Ascending aorta (tissue), 2 donors: ENCODE data around the gene MYRFL. TPM values are rescaled to one million over a fixed set of nuclear protein-coding genes. Genes with fewer than 3 reads are reported as not detected.

Source experiments
- DNase-seq, 2 donors: peaks; one replicate each; pipeline ENCODE4 v3.0.0-alpha.2; 2019; ENCODE audit warnings: low spot score in 2 of 2
- H3K27ac ChIP-seq, 2 donors: fragments of 200-600 bp; sonication (generic); one replicate each; pipeline ENCODE4 v1.5.1; 2016 to 2017; ENCODE audit warnings: mild to moderate bottlenecking in 1 of 2
- H3K27me3 ChIP-seq: fragments of 200-600 bp; sonication (generic); one replicate; pipeline ENCODE4 v1.5.1; 2017
- H3K36me3 ChIP-seq, 2 donors: fragments of 200-600 bp; sonication (generic); one replicate each; pipeline ENCODE4 v1.5.1; 2016
- H3K4me1 ChIP-seq, 2 donors: fragments of 200-600 bp; sonication (generic); one replicate each; pipeline ENCODE4 v1.5.1; 2016 to 2017; ENCODE audit warnings: mild to moderate bottlenecking in 1 of 2
- H3K4me3 ChIP-seq, 2 donors: fragments of 200-600 bp; sonication (generic); one replicate each; pipeline ENCODE4 v1.5.1; 2016 to 2017; ENCODE audit warnings: mild to moderate bottlenecking in 1 of 2
- H3K9me3 ChIP-seq, 2 donors: fragments of 200-600 bp; sonication (generic); one replicate each; pipeline ENCODE4 v1.5.1; 2016
- CTCF ChIP-seq, 3 experiments: fragments of 200-600 bp in 2 of 3; fragments of 450-650 bp in 1 of 3; sonication (generic) in 2 of 3; IDR thresholded peaks; one replicate each; pipeline ENCODE4 v1.5.1; 2016 to 2019; ENCODE audit warnings: antibody characterized with exemption in 3 of 3, mild to moderate bottlenecking in 1 of 3, moderate library complexity in 1 of 3
- intact Hi-C: fragments of 100-400 bp; cut with DNase I; formaldehyde crosslinking; loops from one replicate; pipeline ENCODE4 v1.15.1; 2023
- total RNA-seq: library from RNA; depleted of rRNA; stranded (reverse); fragments of >200 nt; gene quantifications from one replicate; pipeline ENCODE4 v1.1.0, GENCODE V29; 2016

The MYRFL gene
- total RNA-seq, 1 donor from 2014 or later = not detected

- H3K27me3 ChIP-seq = no peaks in the 10 kb centered on the region
- H3K4me1 ChIP-seq = no peaks in the 10 kb centered on the region
- H3K27ac ChIP-seq = no peak overlapping the region
- no peak overlapping the region for H3K4me3 ChIP-seq
- intact Hi-C loops = no loop called here
- no peak for DNase-seq
- TF ChIP-seq CTCF (IDR thresholded peaks at IDR 0.05) = no peak
- H3K9me3 ChIP-seq = no peaks in the 10 kb centered on the region
- H3K36me3 ChIP-seq = no peaks in the 10 kb centered on the region
These were observed 88.5 kb downstream of the MYRFL start for GRCh38 chr12:69913526-69913925.

DNA sequence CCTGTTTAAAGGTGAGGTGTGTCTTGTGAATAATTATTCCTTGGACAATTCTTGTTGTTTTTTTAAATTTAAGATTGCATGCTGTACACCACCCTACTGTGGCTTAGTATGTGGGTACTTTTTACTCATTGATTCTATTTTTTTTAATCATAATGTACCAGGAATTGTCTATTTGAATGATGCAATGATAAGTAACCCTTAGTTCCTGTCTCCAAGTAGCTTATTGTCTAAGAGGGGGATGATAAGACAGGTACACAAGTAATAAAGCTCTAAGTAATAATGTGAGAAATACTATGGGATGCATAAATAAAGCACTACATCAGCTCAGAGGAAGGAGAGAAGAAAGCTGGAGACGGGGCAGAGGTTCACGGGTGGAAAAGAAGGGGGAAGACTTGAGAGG lies 90.9 kb downstream of the MYRFL start:
- no peak overlapping the region for H3K27ac ChIP-seq
- no peak for TF ChIP-seq CTCF (IDR thresholded peaks at IDR 0.05)
- no peaks in the 10 kb centered on the region for H3K27me3 ChIP-seq
- no peak for DNase-seq
- H3K36me3 ChIP-seq = no peaks in the 10 kb centered on the region
- H3K4me1 ChIP-seq = no peaks in the 10 kb centered on the region
- intact Hi-C loops = loop anchor here (5.0 kb wide), 1 partner anchor 136 kb away; no protein-coding TSS in a partner anchor
- no peak overlapping the region for H3K4me3 ChIP-seq
- no peaks in the 10 kb centered on the region for H3K9me3 ChIP-seq

DNA sequence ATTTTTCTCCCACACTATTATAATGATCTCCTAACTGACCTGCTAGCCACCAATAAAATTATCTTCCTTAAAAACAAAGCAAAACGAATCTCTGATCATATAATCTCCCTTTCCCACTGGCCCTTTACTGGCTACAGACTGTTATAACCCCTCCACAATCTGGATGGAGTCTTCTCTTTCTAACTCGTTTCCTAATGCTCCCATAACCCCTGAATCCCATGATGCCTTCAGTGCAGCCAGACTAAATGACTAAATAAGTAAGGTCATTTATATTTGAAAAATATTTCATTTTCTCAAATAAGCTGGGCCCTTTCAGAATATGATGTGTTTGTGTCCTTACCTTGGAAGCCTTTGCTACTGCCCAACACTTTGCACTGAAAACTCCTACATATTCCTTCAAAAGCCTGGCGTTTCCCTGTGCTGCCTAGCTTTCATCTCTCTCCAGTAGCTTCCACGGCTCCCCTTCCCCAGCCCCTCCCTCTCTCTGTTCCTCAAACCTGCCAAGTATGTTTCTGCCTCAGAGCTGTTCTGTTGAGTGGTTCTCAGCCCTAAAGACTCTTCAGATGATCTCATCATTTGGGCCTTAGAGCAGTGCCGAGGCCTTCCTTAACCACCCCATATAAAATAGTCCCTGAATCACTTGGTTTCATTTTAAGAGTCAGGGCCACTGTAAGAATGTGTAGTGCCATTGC lies 91.7 kb downstream of the MYRFL start:
- TF ChIP-seq CTCF (IDR thresholded peaks at IDR 0.05) = no peak
- Histone ChIP-seq H3K4me1 (no peaks in the 10 kb centered on the region), H3K27ac (peak overlapping the region in 1 of 2 donors; percentile 27), H3K4me3 (no peak overlapping the region), H3K36me3 (no peaks in the 10 kb centered on the region), H3K9me3 (no peaks in the 10 kb centered on the region), H3K27me3 (no peaks in the 10 kb centered on the region)
- no peak for DNase-seq
- intact Hi-C loops = loop anchor here (5.0 kb wide), 1 partner anchor 136 kb away; no protein-coding TSS in a partner anchor

- H3K9me3 ChIP-seq = no peaks in the 10 kb centered on the region
- intact Hi-C loops = loop anchor here (5.0 kb wide), 1 partner anchor 134 kb away; no protein-coding TSS in a partner anchor
- H3K4me3 ChIP-seq = no peak overlapping the region
- H3K27me3 ChIP-seq = no peaks in the 10 kb centered on the region
- no peak overlapping the region for H3K27ac ChIP-seq
- no peak for TF ChIP-seq CTCF (IDR thresholded peaks at IDR 0.05)
- DNase-seq = no peak
- H3K4me1 ChIP-seq = no peaks in the 10 kb centered on the region
- H3K36me3 ChIP-seq = no peaks in the 10 kb centered on the region
These were observed 93.3 kb downstream of the MYRFL start for GRCh38 chr12:69918287-69918686.

GRCh38 chr12:69919495-69919894 lies 94.5 kb downstream of the MYRFL start:
- no peak for TF ChIP-seq CTCF (IDR thresholded peaks at IDR 0.05)
- DNase-seq = no peak
- H3K27me3 ChIP-seq = no peaks in the 10 kb centered on the region
- H3K36me3 ChIP-seq = no peaks in the 10 kb centered on the region
- no peak overlapping the region for H3K27ac ChIP-seq
- H3K9me3 ChIP-seq = no peaks in the 10 kb centered on the region
- no peak overlapping the region for H3K4me3 ChIP-seq
- intact Hi-C loops = loop anchor here (5.0 kb wide), 1 partner anchor 133 kb away; no protein-coding TSS in a partner anchor
- H3K4me1 ChIP-seq = no peaks in the 10 kb centered on the region
